GM19025 (cell line): Measurements from ENCODE around the gene NKX1-1.
"Not testable (repeated sequence)": the region's sequence is repeated elsewhere in the genome, so short reads cannot be mapped to it uniquely, and the experiment has no call there.

Experiments
- ATAC-seq: cut with Tn5 transposase; IDR thresholded peaks from one replicate; pipeline ENCODE4 v1.9.1; 2021; ENCODE audit warnings: mild to moderate bottlenecking, low read depth, moderate library complexity; ENCODE audit not compliant: unreplicated experiment

The NKX1-1 gene

GRCh38 chr4:1406394-1406980 is at the start of gene NKX1-1:
TSS of gene NKX1-1 (minus strand) at chr4:1406442. CDS start at chr4:1406442, 0 bp downstream.
- ATAC-seq = no peak

- ATAC-seq = no peak
Observed at GRCh38 chr4:1453731-1454130, 47.5 kb upstream of the NKX1-1 start.

GRCh38 chr4:1452431-1453051 is 46.3 kb upstream of the NKX1-1 start:
- no peak for ATAC-seq

GRCh38 chr4:1451752-1452122 is 45.5 kb upstream of the NKX1-1 start:
- ATAC-seq = no peak

- no peak for ATAC-seq
Observed at GRCh38 chr4:1451106-1451751, 45.0 kb upstream of the NKX1-1 start.

GRCh38 chr4:1449833-1450741 is 43.8 kb upstream of the NKX1-1 start:
- ATAC-seq = no peak

GRCh38 chr4:1449475-1449832 is 43.2 kb upstream of the NKX1-1 start:
- no peak for ATAC-seq

GRCh38 chr4:1448589-1449420 is 42.6 kb upstream of the NKX1-1 start:
- no peak for ATAC-seq

- no peak for ATAC-seq
Observed at GRCh38 chr4:1447676-1448588, 41.7 kb upstream of the NKX1-1 start.

GRCh38 chr4:1446502-1447386 is 40.5 kb upstream of the NKX1-1 start:
- ATAC-seq = no peak

GRCh38 chr4:1445716-1446445 is 39.6 kb upstream of the NKX1-1 start:
- ATAC-seq = no peak

GRCh38 chr4:1443688-1444172 is 37.5 kb upstream of the NKX1-1 start:
- ATAC-seq = not testable (repeated sequence)

- no peak for ATAC-seq
Observed at GRCh38 chr4:1427010-1427409, 20.8 kb upstream of the NKX1-1 start.

- ATAC-seq = no peak
Observed at GRCh38 chr4:1421657-1422056, 15.4 kb upstream of the NKX1-1 start.

GRCh38 chr4:1419708-1420107 is 13.5 kb upstream of the NKX1-1 start:
- no peak for ATAC-seq

- ATAC-seq = no peak
Observed at GRCh38 chr4:1418494-1419285, 12.4 kb upstream of the NKX1-1 start.
